Left lobe of liver (tissue), 2 donors: ENCODE results near the gene OR5J2. TPM values are rescaled to one million over a fixed set of nuclear protein-coding genes. Genes with fewer than 3 reads are reported as not detected.
"Not testable (repeated sequence)": the region's sequence is repeated elsewhere in the genome, so short reads cannot be mapped to it uniquely, and the experiment has no call there.

Source experiments
- ATAC-seq: fragments of 200-7000 bp; cut with Tn5 transposase; one replicate; pipeline ENCODE4 v1.9.1; 2020; ENCODE audit warnings: mild to moderate bottlenecking, moderate library complexity
- DNase-seq: peaks from one replicate; pipeline ENCODE4 v3.0.0-alpha.2; 2020; ENCODE audit warnings: low spot score
- total RNA-seq: library from RNA; stranded (reverse); gene quantifications from one replicate; pipeline ENCODE4 v1.2.1, GENCODE V29; 2021
- donor health status: DM: no; HTN: no; CAD: no; lungs with moderate emphysema.
- donor health status: DM: no; HTN: yes; CAD: no.

OR5J2 gene
- not detected for total RNA-seq

- DNase-seq: no peak
- no peak for ATAC-seq
Measured at GRCh38 chr11:56176318-56176717, at the start of gene OR5J2. Gene OR5J2, plus strand, starts transcription at chr11:56176618. Its CDS starts 0 bp downstream, at chr11:56176618.

GRCh38 chr11:56140151-56140661 is 36.2 kb upstream of the OR5J2 start, which contains the start of gene OR8J3:
Gene OR8J3, minus strand, starts transcription at chr11:56140201. Its CDS starts 2,483 bp downstream, at chr11:56137718.
- DNase-seq (no peak), ATAC-seq (no peak)

- not testable (repeated sequence) for ATAC-seq, DNase-seq
Measured at GRCh38 chr11:56143681-56144080, 32.7 kb upstream of the OR5J2 start.

GRCh38 chr11:56151376-56151775 is 25.0 kb upstream of the OR5J2 start:
- no peak for ATAC-seq

GRCh38 chr11:56152333-56152732 is 24.1 kb upstream of the OR5J2 start:
- no peak for ATAC-seq
- no peak for DNase-seq

More at GRCh38 chr11:56151376-56151775, 25.0 kb upstream of the OR5J2 start:
- DNase-seq: no peak

GRCh38 chr11:56160217-56160616 is 16.2 kb upstream of the OR5J2 start, which contains the start of gene OR8K5:
Gene OR8K5, minus strand, starts transcription at chr11:56160317. Its CDS starts 0 bp downstream, at chr11:56160317.
- DNase-seq (no peak), ATAC-seq (no peak)

GRCh38 chr11:56163804-56164203 is 12.6 kb upstream of the OR5J2 start:
- no peak for DNase-seq

GRCh38 chr11:56172256-56172830 is 4.1 kb upstream of the OR5J2 start:
- ATAC-seq (no peak), DNase-seq (no peak)

More at GRCh38 chr11:56163804-56164203, 12.6 kb upstream of the OR5J2 start:
- ATAC-seq: no peak

GRCh38 chr11:56183459-56183858 is 7.0 kb downstream of the OR5J2 start:
- ATAC-seq: no peak
- no peak for DNase-seq

GRCh38 chr11:56188602-56189001 is 12.2 kb downstream of the OR5J2 start:
- ATAC-seq (no peak), DNase-seq (no peak)

GRCh38 chr11:56196705-56197104 is 20.3 kb downstream of the OR5J2 start:
- DNase-seq: no peak
- ATAC-seq: no peak

- no peak for ATAC-seq
- no peak for DNase-seq
Measured at GRCh38 chr11:56197367-56197766, 20.9 kb downstream of the OR5J2 start.

- DNase-seq: no peak
- no peak for ATAC-seq
Measured at GRCh38 chr11:56207790-56208189, 31.4 kb downstream of the OR5J2 start.

GRCh38 chr11:56214537-56214936 is 38.1 kb downstream of the OR5J2 start:
- ATAC-seq (no peak), DNase-seq (no peak)

GRCh38 chr11:56219735-56220134 is 43.3 kb downstream of the OR5J2 start:
- ATAC-seq: not testable (repeated sequence)

More at GRCh38 chr11:56219735-56220134, 43.3 kb downstream of the OR5J2 start:
- not testable (repeated sequence) for DNase-seq

Other genes starting within 250 kb of the OR5J2 start
- not detected for gene OR5I1, start 240.2 kb upstream of the OR5J2 start, total RNA-seq
- not detected for gene OR10AG1, start 206.7 kb upstream of the OR5J2 start, total RNA-seq
- gene OR5F1, start 182.0 kb upstream of the OR5J2 start, total RNA-seq: not detected
- not detected for gene OR5AS1, start 149.0 kb upstream of the OR5J2 start, total RNA-seq
- not detected for gene OR8I2, start 83.3 kb upstream of the OR5J2 start, total RNA-seq
- gene OR8H2, start 72.9 kb upstream of the OR5J2 start, total RNA-seq: not detected
- not detected for gene OR8H3, start 54.2 kb upstream of the OR5J2 start, total RNA-seq
- gene OR8J3, start 36.4 kb upstream of the OR5J2 start, total RNA-seq: not detected
- gene OR8K5, start 16.3 kb upstream of the OR5J2 start, total RNA-seq: not detected
- gene OR5T2, start 57.6 kb downstream of the OR5J2 start, total RNA-seq: not detected
- not detected for gene OR5T3, start 75.6 kb downstream of the OR5J2 start, total RNA-seq
- gene OR5T1, start 97.5 kb downstream of the OR5J2 start, total RNA-seq: not detected
- gene OR8H1, start 115.6 kb downstream of the OR5J2 start, total RNA-seq: not detected
- gene OR8K3, start 138.5 kb downstream of the OR5J2 start, total RNA-seq: not detected
- gene OR8K1, start 169.4 kb downstream of the OR5J2 start, total RNA-seq: not detected
- gene OR8J1, start 177.7 kb downstream of the OR5J2 start, total RNA-seq: not detected
- not detected for gene OR8U1, start 199.0 kb downstream of the OR5J2 start, total RNA-seq
- gene OR5AL1, start 236.1 kb downstream of the OR5J2 start, total RNA-seq: not detected